HepG2 (cell line): Measurements from ENCODE around the gene RCAN2. TPM values are rescaled to one million over a fixed set of nuclear protein-coding genes. Genes with fewer than 3 reads are reported as not detected.

ENCODE experiments used
- FIP1L1 ChIP-seq: fragments of 200-400 bp; formaldehyde crosslinking; IDR thresholded peaks from 2 replicates; pipeline ENCODE4 v1.6.1; 2018; ENCODE audit warnings: low read depth, mild to moderate bottlenecking, low read length, moderate library complexity, borderline replicate concordance; ENCODE audit not compliant: insufficient read depth
- NCOR1 ChIP-seq: fragments of 200-600 bp; sonication (generic); IDR thresholded peaks from 2 replicates; pipeline ENCODE4 v1.7.0; 2017; ENCODE audit warnings: antibody characterized with exemption, low read length, borderline replicate concordance
- ZBTB21 ChIP-seq: sonication (generic); formaldehyde crosslinking; IDR thresholded peaks from 2 replicates; pipeline ENCODE4 v1.4.0; 2020; ENCODE audit warnings: missing genetic modification reagents
- polyA plus RNA-seq, 8 experiments: library from polyadenylated mRNA; depleted of rRNA in 3 of 8; stranded (reverse) in 7 of 8; unstranded in 1 of 8; fragments of >200 nt; fragmentation: Illumina TruSeq in 4 of 8; extraction: Trizol in 4 of 8; gene quantifications; 2 replicates each; pipeline versions ENCODE4 v1.2.1 to v1.2.3, GENCODE V29; 2011 to 2016; ENCODE audit warnings: low read depth in 4 of 8, missing spikeins in 1 of 8, mixed read lengths in 1 of 8; ENCODE audit not compliant: insufficient read depth in 1 of 8
- total RNA-seq, 5 experiments: library from RNA; depleted of rRNA; stranded (reverse); fragments of >200 nt; fragmentation: Illumina TruSeq; extraction: Trizol; gene quantifications; 2 replicates each; pipeline ENCODE4 v1.2.3, GENCODE V29; 2016; ENCODE audit warnings: low read depth in 1 of 5
- TF ChIP-seq, protein P1 (sequence below), 2 experiments: fragments of 450-650 bp in 1 of 2; sonication (generic) in 1 of 2; formaldehyde crosslinking in 1 of 2; IDR thresholded peaks; 2 replicates each; pipeline versions ENCODE4 v1.6.1 to v1.8.0; 2016 to 2022; ENCODE audit warnings: antibody characterized with exemption in 1 of 2, mild to moderate bottlenecking in 1 of 2, missing genetic modification reagents in 1 of 2

The RCAN2 gene
- total and polyA plus RNA-seq, 2 of the 13 experiments (the other 11 are each of a cell fraction or from before 2014, with no cell fraction given): not detected

DNA sequence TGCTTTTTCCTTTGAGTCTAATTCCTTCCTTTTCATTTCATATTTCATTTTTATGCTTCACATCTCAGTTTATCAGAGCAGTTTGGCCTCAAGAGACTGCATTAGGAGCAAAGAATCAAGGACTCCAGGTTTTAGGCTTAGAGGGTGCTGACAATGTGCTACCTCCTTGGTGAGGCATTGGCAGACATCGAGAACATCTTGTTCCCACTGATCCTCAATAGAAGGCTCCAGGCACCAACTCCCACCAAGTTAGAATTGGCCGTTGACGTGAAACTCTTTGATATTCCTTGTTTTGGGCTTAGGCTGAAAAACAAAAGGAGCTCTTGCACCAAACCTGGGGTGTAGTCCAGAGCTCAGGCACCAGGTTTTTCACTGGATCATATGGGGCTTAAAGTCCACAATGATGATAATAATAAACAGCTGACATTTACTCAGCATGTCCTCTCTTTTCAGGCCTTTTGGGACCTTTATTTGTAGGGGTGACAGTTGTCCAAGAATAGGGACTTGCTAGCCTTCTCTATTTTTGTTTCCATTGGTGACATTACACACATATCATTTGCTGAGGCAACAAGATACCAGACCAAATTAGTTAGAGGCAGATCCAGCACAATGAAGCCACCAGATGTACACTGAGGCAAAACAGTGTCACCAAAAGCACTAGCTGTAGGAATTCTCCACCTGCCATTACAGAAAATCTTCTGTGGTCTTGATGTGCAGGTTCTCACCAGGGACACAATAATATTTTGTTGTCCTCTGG lies 239.5 kb downstream of the RCAN2 start (continued):
- TF ChIP-seq, protein P1, sequence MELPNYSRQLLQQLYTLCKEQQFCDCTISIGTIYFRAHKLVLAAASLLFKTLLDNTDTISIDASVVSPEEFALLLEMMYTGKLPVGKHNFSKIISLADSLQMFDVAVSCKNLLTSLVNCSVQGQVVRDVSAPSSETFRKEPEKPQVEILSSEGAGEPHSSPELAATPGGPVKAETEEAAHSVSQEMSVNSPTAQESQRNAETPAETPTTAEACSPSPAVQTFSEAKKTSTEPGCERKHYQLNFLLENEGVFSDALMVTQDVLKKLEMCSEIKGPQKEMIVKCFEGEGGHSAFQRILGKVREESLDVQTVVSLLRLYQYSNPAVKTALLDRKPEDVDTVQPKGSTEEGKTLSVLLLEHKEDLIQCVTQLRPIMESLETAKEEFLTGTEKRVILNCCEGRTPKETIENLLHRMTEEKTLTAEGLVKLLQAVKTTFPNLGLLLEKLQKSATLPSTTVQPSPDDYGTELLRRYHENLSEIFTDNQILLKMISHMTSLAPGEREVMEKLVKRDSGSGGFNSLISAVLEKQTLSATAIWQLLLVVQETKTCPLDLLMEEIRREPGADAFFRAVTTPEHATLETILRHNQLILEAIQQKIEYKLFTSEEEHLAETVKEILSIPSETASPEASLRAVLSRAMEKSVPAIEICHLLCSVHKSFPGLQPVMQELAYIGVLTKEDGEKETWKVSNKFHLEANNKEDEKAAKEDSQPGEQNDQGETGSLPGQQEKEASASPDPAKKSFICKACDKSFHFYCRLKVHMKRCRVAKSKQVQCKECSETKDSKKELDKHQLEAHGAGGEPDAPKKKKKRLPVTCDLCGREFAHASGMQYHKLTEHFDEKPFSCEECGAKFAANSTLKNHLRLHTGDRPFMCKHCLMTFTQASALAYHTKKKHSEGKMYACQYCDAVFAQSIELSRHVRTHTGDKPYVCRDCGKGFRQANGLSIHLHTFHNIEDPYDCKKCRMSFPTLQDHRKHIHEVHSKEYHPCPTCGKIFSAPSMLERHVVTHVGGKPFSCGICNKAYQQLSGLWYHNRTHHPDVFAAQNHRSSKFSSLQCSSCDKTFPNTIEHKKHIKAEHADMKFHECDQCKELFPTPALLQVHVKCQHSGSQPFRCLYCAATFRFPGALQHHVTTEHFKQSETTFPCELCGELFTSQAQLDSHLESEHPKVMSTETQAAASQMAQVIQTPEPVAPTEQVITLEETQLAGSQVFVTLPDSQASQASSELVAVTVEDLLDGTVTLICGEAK (IDR thresholded peaks at IDR 0.05): no peak
- TF ChIP-seq, protein P1 (CRISPR knock-in tag; IDR thresholded peaks at IDR 0.05): no peak
- no peak for TF ChIP-seq FIP1L1
- no peak for TF ChIP-seq NCOR1
- TF ChIP-seq ZBTB21 (CRISPR knock-in tag): no peak
